Activated CD8-positive, alpha-beta T cell treated with anti-CD3 and anti-CD28 coated beads for 36 hours (primary cell): Measurements from ENCODE around the gene TRIM46. TPM values are rescaled to one million over a fixed set of nuclear protein-coding genes. Genes with fewer than 3 reads are reported as not detected.
"Not testable (repeated sequence)": the region's sequence is repeated elsewhere in the genome, so short reads cannot be mapped to it uniquely, and the experiment has no call there.

Source experiments
- ATAC-seq: fragments of 200-7000 bp; cut with Tn5 transposase; one replicate; pipeline ENCODE4 v1.10.0; 2021; ENCODE audit warnings: mild to moderate bottlenecking, moderate library complexity
- CTCF ChIA-PET: fragments of 350-600 bp; sonication (Branson Sonifier 250); formaldehyde crosslinking; loops from one replicate; lab custom pipeline; 2021; ENCODE audit warnings: antibody characterized with exemption; lab: Charles Lee
- POLR2A ChIA-PET: fragments of 350-600 bp; sonication (Branson Sonifier 250); formaldehyde crosslinking; loops from one replicate; lab custom pipeline; 2021; ENCODE audit warnings: antibody characterized with exemption; lab: Charles Lee
- DNase-seq: peaks from one replicate; pipeline ENCODE4 v3.0.0-alpha.2; 2020
- H3K27ac Mint-ChIP-seq: one replicate; pipeline ENCODE4 v1.8.0; 2021; ENCODE audit warnings: mild to moderate bottlenecking, mixed read lengths
- H3K27me3 Mint-ChIP-seq: one replicate; pipeline ENCODE4 v1.8.0; 2021; ENCODE audit warnings: mixed read lengths
- H3K36me3 Mint-ChIP-seq: one replicate; pipeline ENCODE4 v1.8.0; 2021; ENCODE audit warnings: low read depth, mixed read lengths
- H3K4me1 Mint-ChIP-seq: one replicate; pipeline ENCODE4 v1.8.0; 2021; ENCODE audit warnings: low read depth, mixed read lengths
- H3K4me3 Mint-ChIP-seq: one replicate; pipeline ENCODE4 v1.8.0; 2021; ENCODE audit warnings: mild to moderate bottlenecking, moderate library complexity, mixed read lengths
- H3K9me3 Mint-ChIP-seq: one replicate; pipeline ENCODE4 v1.8.0; 2021; ENCODE audit warnings: mixed read lengths
- intact Hi-C: fragments of 100-400 bp; cut with micrococcal nuclease; formaldehyde crosslinking; loops from one replicate; pipeline ENCODE4 v1.10.0; 2022
- total RNA-seq, 2 experiments: library from RNA; stranded (reverse); gene quantifications; one replicate each; pipeline ENCODE4 v1.2.3, GENCODE V29; 2021
- TF ChIP-seq, protein P1 (sequence below): fragments of 200-600 bp; IDR thresholded peaks from one replicate; pipeline ENCODE4 v1.8.0; 2022; ENCODE audit warnings: antibody characterized with exemption, mild to moderate bottlenecking

TRIM46 gene
- total RNA-seq, 2 experiments from 2014 or later, result 5.8 to 6.1 TPM

- Mint-ChIP-seq H3K4me1 (peaks cover 37% of the 10 kb centered on the region), H3K9me3 (no peaks in the 10 kb centered on the region), H3K27me3 (no peaks in the 10 kb centered on the region), H3K36me3 (peaks cover 6% of the 10 kb centered on the region), H3K27ac (peak overlapping the region; percentile 99), H3K4me3 (peak overlapping the region; percentile 91)
- intact Hi-C loops, result loop anchor here (2.0 to 5.0 kb wide), 2 partner anchors 18 to 49 kb away; partner anchors contain the start of gene MTX1
- TF ChIP-seq, protein P1, sequence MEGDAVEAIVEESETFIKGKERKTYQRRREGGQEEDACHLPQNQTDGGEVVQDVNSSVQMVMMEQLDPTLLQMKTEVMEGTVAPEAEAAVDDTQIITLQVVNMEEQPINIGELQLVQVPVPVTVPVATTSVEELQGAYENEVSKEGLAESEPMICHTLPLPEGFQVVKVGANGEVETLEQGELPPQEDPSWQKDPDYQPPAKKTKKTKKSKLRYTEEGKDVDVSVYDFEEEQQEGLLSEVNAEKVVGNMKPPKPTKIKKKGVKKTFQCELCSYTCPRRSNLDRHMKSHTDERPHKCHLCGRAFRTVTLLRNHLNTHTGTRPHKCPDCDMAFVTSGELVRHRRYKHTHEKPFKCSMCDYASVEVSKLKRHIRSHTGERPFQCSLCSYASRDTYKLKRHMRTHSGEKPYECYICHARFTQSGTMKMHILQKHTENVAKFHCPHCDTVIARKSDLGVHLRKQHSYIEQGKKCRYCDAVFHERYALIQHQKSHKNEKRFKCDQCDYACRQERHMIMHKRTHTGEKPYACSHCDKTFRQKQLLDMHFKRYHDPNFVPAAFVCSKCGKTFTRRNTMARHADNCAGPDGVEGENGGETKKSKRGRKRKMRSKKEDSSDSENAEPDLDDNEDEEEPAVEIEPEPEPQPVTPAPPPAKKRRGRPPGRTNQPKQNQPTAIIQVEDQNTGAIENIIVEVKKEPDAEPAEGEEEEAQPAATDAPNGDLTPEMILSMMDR, result peak; percentile 71
- DNase-seq (peak; percentile 94), ATAC-seq (peak; percentile 43)
- CTCF ChIA-PET, result interaction anchor here (0.7 to 4.0 kb wide), 20 partner anchors 15 to 165 kb away, joined by 3 to 26 read pairs (median 4); partner anchors contain the start of genes KRTCAP2, MTX1, THBS3 and TRIM46
- POLR2A ChIA-PET, result interaction anchor here (0.6 to 3.8 kb wide), 12 partner anchors 15 to 141 kb away, joined by 3 to 24 read pairs (median 7); partner anchors contain the start of genes MTX1, SCAMP3 and THBS3
Measured at GRCh38 chr1:155226188-155226909, 52.7 kb downstream of the TRIM46 start.

DNA sequence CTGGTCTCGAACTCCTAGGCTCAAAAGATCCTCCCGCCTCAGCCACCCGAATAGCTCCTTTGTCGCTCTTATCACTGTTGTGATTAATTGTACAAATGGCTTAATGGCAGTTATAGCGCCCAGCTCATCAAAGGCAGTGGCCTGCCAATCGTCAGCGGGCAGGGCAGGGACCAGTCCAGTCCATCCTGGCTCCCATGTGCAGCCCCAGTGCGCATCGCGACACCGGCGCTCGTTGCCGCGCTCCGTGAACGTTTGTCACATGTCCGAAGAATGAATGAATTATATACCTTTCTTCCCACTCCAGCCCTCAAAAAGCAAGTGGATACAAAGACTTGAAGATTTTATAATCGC, 53.2 kb downstream of the TRIM46 start:
- intact Hi-C loops, result loop anchor here (2.0 to 5.0 kb wide), 2 partner anchors 18 to 50 kb away; partner anchors contain the start of gene MTX1
- Mint-ChIP-seq H3K4me1 (peaks cover 37% of the 10 kb centered on the region), H3K36me3 (peaks cover 6% of the 10 kb centered on the region), H3K27ac (peak overlapping the region; percentile 99), H3K27me3 (no peaks in the 10 kb centered on the region), H3K9me3 (no peaks in the 10 kb centered on the region), H3K4me3 (peak overlapping the region; percentile 91)
- CTCF ChIA-PET, result interaction anchor here (0.7 to 3.0 kb wide), 17 partner anchors 14 to 165 kb away, joined by 3 to 26 read pairs (median 4); partner anchors contain the start of genes KRTCAP2, MTX1, THBS3 and TRIM46
- TF ChIP-seq, protein P1, result no peak
- ATAC-seq (peak; percentile 52), DNase-seq (peak; percentile 76)
- POLR2A ChIA-PET, result interaction anchor here (1.0 to 3.8 kb wide), 11 partner anchors 14 to 142 kb away, joined by 3 to 24 read pairs (median 8); partner anchors contain the start of genes MTX1, SCAMP3 and THBS3

DNA sequence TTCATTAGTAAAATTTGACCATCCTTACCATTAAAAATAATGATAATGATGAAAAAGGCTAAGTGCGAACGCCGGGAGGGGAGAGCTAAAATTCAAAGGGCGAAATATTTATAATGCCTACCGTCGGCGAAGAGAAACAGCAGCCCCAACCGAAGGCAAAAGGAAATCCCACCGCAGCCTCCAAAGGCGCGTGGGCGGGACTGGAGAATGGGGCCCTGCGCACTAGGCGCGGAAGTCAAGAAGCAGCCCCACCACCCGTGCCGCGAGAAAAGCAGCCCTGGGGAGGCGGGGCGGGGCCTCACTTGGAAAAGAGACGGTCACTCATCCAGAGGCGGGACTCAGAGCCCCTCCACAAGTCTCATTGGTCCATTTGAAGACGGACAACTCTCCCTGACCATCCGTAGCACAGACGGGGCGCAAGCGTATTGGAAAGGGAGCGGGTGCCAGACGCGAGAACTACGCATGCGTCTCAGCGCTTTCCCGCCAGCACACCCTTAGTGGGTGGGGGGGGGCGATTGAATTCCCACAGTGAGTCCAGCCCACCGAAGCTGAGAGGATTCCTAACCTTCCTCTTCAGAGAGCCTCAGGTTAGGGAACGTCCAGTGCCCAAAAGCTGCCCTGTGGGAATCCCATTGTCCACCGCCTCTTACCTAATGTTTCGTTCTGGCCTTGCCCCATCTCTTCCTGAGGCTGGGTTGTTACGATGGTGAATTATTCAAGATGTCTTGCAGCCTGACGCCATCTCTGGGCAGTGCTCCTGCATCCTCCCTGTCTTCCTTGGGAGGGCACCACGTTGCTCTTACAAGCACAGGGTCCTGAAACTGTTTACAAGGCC, 53.8 kb downstream of the TRIM46 start:
- Mint-ChIP-seq H3K4me1 (peaks cover 37% of the 10 kb centered on the region), H3K4me3 (peak overlapping the region; percentile 91), H3K9me3 (no peaks in the 10 kb centered on the region), H3K27ac (peak overlapping the region; percentile 99), H3K36me3 (peaks cover 6% of the 10 kb centered on the region), H3K27me3 (no peaks in the 10 kb centered on the region)
- ATAC-seq (peak; percentile 98), DNase-seq (peak; percentile 100)
- ChIA-PET POLR2A (interaction anchor here (1.0 to 3.8 kb wide), 11 partner anchors 14 to 142 kb away, joined by 3 to 24 read pairs (median 8); partner anchors contain the start of genes MTX1, SCAMP3 and THBS3), CTCF (interaction anchor here (0.7 to 3.0 kb wide), 17 partner anchors 13 to 166 kb away, joined by 3 to 26 read pairs (median 4); partner anchors contain the start of genes KRTCAP2, MTX1, THBS3 and TRIM46)
- TF ChIP-seq, protein P1, result no peak
- intact Hi-C loops, result loop anchor here (2.0 to 5.0 kb wide), 2 partner anchors 19 to 50 kb away; partner anchors contain the start of gene MTX1

DNA sequence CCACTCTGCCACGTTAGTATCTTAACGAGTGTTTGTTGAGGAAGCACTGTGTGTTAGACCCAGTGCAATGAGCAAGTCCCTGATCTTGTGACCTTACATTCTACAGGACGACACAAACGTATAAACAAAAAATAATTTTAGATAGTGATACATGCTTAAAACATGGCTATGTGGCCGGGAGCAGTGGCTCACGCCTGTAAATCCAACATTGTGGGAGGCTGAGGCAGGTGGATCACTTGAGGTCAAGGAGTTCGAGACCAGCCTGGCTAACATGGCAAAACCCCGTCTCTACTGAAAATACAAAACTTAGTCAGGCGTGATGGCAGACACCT, 54.4 kb downstream of the TRIM46 start:
- ChIA-PET POLR2A (interaction anchor here (1.5 to 3.8 kb wide), 4 partner anchors 13 to 34 kb away, joined by 5 to 23 read pairs (median 18); a partner anchor contains a TSS), CTCF (interaction anchor here (0.8 to 3.0 kb wide), 6 partner anchors 21 to 166 kb away, joined by 3 to 21 read pairs (median 10); partner anchors contain the start of genes KRTCAP2 and TRIM46)
- intact Hi-C loops, result loop anchor here (5.0 kb wide), 1 partner anchor 51 kb away; no protein-coding TSS in a partner anchor
- no peak for ATAC-seq
- Mint-ChIP-seq H3K27ac (peak overlapping the region; percentile 99), H3K36me3 (peaks cover 6% of the 10 kb centered on the region), H3K4me1 (peaks cover 35% of the 10 kb centered on the region), H3K27me3 (no peaks in the 10 kb centered on the region), H3K4me3 (peak overlapping the region; percentile 91), H3K9me3 (no peaks in the 10 kb centered on the region)
- TF ChIP-seq, protein P1, result no peak
- DNase-seq, result no peak

- POLR2A ChIA-PET, result interaction anchor here (1.0 to 1.5 kb wide), 3 partner anchors 10 to 37 kb away, joined by 3 to 4 read pairs (median 3); no protein-coding TSS in a partner anchor
- H3K4me3 Mint-ChIP-seq, H3K27me3 Mint-ChIP-seq, DNase-seq, ATAC-seq, CTCF ChIA-PET, intact Hi-C loops, H3K36me3 Mint-ChIP-seq, H3K9me3 Mint-ChIP-seq: not testable (repeated sequence)
- H3K27ac Mint-ChIP-seq, result peak overlapping the region; percentile 26
- peaks cover 16% of the 10 kb centered on the region for H3K4me1 Mint-ChIP-seq
Measured at GRCh38 chr1:155231302-155231701, 57.7 kb downstream of the TRIM46 start.

- POLR2A ChIA-PET, result interaction anchor here (1.0 to 1.5 kb wide), 3 partner anchors 9 to 38 kb away, joined by 3 to 4 read pairs (median 3); no protein-coding TSS in a partner anchor
- H3K4me3 Mint-ChIP-seq, H3K36me3 Mint-ChIP-seq, CTCF ChIA-PET, H3K9me3 Mint-ChIP-seq, DNase-seq, intact Hi-C loops, H3K27ac Mint-ChIP-seq, ATAC-seq, H3K27me3 Mint-ChIP-seq: not testable (repeated sequence)
- H3K4me1 Mint-ChIP-seq, result peaks cover 13% of the 10 kb centered on the region
Measured at GRCh38 chr1:155232001-155232978, 58.6 kb downstream of the TRIM46 start.
